SJSA1 (cell line): ENCODE results near the gene TES. TPM values are rescaled to one million over a fixed set of nuclear protein-coding genes. Genes with fewer than 3 reads are reported as not detected.
A peak's percentile ranks its signal among the peaks of the same experiment; 100 is the strongest.

Experiments
- DNase-seq, 2 experiments: peaks; one replicate each; pipeline ENCODE4 v3.0.0-alpha.2; 2015 to 2020; ENCODE audit warnings: low spot score in 2 of 2, low read depth in 1 of 2
- H3K27ac ChIP-seq: fragments of 250-450 bp; sonication (Bioruptor Pico); 2 replicates; pipeline ENCODE4 v1.5.1; 2020; ENCODE audit warnings: mild to moderate bottlenecking, moderate library complexity
- H3K27me3 ChIP-seq: fragments of 250-450 bp; sonication (Bioruptor Pico); replicated peaks from 2 replicates; pipeline ENCODE4 v1.5.1; 2020; ENCODE audit warnings: mild to moderate bottlenecking, moderate library complexity
- H3K36me3 ChIP-seq: fragments of 250-450 bp; sonication (Bioruptor Pico); 2 replicates; pipeline ENCODE4 v1.5.1; 2020; ENCODE audit warnings: mild to moderate bottlenecking
- H3K4me1 ChIP-seq: fragments of 250-450 bp; sonication (Bioruptor Pico); replicated peaks from 2 replicates; pipeline ENCODE4 v1.6.1; 2021; ENCODE audit warnings: mild to moderate bottlenecking
- H3K4me3 ChIP-seq: fragments of 250-450 bp; sonication (Bioruptor Pico); 2 replicates; pipeline ENCODE4 v1.5.1; 2020; ENCODE audit warnings: mild to moderate bottlenecking
- H3K9me3 ChIP-seq: fragments of 250-450 bp; sonication (Bioruptor Pico); replicated peaks from 2 replicates; pipeline ENCODE4 v1.5.1; 2020; ENCODE audit warnings: mild to moderate bottlenecking
- total RNA-seq: library from RNA; depleted of rRNA; stranded (reverse); fragments of >200 nt; shearing (Covaris generic); gene quantifications from 2 replicates; pipeline ENCODE4 v1.2.3, GENCODE V29; 2014

The TES gene
- total RNA-seq, 1 experiment from 2014 or later = 143 TPM

DNA sequence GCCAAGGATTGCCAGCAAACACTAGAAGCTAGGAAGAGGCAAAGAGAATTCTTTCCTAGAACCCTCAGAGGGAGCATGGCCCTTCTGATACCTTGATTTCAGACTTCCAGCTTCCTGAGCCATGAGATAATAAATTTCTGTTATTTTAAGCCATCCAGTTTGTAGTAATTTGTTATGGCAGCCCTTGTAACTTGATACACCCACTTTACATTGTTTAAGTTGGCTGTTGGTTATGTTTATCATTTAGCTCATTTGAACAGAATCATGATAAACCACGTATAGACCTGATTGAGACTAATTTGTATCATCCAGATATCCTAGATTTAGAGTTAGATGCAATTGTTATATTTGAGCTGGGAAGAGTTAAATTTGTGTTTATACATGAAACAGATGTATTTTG lies 9.4 kb upstream of the TES start:
- Histone ChIP-seq H3K4me3 (no peak overlapping the region), H3K27ac (no peak overlapping the region), H3K27me3 (no peaks in the 10 kb centered on the region), H3K9me3 (no peaks in the 10 kb centered on the region), H3K36me3 (no peaks in the 10 kb centered on the region), H3K4me1 (no peaks in the 10 kb centered on the region)
- DNase-seq = no peak

GRCh38 chr7:116206141-116206540 lies 4.2 kb upstream of the TES start:
- Histone ChIP-seq H3K4me3 (no peak overlapping the region), H3K4me1 (peaks cover 6% of the 10 kb centered on the region), H3K27ac (no peak overlapping the region), H3K9me3 (no peaks in the 10 kb centered on the region), H3K27me3 (no peaks in the 10 kb centered on the region), H3K36me3 (peaks cover 6% of the 10 kb centered on the region)
- DNase-seq = no peak

DNA sequence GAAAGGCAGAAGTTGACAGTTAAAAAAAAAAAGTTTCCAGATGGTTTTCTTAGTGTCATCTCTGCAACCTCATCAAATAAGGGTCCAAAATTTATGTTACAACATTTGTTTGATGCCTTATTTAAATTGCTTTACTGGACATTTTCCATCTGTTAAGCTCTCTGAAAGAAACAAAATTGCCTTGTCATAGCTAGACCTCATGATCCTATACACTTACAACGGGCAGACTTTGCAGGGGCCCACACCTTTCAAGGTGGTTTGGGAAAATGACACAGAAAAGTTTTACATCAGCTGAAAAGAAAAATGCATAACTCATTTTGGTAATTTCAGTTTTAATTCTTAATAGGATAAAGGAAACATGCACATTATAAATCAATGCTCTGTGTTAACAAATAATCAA lies 1.4 kb upstream of the TES start:
- H3K4me1 ChIP-seq = peaks cover 26% of the 10 kb centered on the region
- no peak overlapping the region for H3K4me3 ChIP-seq
- H3K36me3 ChIP-seq = peaks cover 6% of the 10 kb centered on the region
- no peaks in the 10 kb centered on the region for H3K27me3 ChIP-seq
- H3K27ac ChIP-seq = no peak overlapping the region
- DNase-seq = no peak
- no peaks in the 10 kb centered on the region for H3K9me3 ChIP-seq

DNA sequence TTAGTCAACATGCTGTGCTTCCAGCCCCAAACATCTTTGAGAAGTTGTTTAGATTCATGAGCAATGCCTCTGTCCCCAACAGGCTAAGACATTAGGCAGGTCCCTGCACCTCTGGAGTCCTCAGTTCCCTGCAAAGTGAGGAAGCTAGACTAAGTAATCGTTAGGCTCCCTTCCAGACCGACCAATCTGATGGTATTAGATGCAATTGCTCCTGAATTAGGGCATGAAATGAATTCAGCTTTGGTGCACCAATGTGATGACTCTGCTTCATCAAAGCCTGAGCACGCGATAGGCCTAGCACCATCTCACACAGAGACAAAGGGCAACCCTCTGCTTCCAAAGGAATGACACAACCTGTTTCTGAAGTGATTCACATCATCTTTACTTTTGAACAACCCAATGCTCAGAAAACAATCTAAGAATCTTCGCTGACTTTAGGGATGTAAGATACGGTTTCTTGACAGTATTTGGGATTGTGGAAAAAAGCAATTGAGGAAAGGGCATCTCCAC lies 723 bp upstream of the TES start:
- no peaks in the 10 kb centered on the region for H3K9me3 ChIP-seq
- peaks cover 6% of the 10 kb centered on the region for H3K36me3 ChIP-seq
- no peaks in the 10 kb centered on the region for H3K27me3 ChIP-seq
- H3K4me1 ChIP-seq = peaks cover 32% of the 10 kb centered on the region
- no peak for DNase-seq
- peak overlapping the region; percentile 83; the same call in 1 of the 2 replicates for H3K4me3 ChIP-seq
- H3K27ac ChIP-seq = no peak overlapping the region

DNA sequence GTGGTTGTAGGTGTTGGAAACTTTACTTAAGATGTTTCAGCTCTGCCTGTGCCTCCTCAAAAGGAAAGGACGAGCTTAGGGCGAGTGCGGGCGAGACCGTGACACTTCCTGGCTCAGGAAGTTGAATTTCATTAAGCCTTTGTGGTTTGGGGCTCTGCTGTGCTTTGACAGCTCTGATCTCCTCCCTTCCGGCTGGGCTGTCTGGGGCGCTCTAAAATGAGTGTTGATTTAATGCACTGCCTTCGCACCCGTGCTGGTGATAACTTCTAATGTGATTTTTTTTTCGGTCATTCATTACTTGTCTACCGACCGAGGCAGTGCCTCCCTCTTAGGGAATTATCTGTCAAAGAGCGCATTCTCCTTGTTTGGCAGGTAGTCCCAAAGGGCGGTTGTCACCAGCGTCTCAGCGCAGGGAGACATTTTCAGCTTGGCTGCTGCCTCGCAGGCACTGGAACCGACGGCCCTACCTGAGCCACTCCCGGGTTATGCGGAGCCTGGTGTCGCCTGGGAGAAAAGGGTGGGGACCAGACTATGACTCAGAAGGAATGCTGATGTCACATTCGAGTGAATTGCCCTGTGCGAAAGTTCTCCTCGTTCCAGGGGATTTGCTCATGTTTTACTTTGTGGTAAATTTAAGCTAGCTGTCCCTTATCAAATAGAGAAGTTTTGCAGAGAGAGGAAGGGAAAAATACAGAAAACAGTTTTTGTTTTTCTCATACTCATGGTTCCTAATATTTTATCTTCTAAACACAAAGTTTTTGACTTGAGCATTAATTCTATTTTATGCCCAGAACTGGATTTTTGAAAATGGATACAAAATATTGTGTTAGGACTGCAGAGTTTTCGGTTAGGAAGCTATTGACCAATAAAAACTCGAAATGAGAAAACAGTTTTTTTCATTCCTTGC lies 920 bp downstream of the TES start:
- H3K4me3 ChIP-seq = peak overlapping the region; percentile 83
- peaks cover 6% of the 10 kb centered on the region for H3K36me3 ChIP-seq
- peaks cover 45% of the 10 kb centered on the region for H3K4me1 ChIP-seq
- peak; percentile 91 to 92 for DNase-seq
- no peaks in the 10 kb centered on the region for H3K9me3 ChIP-seq
- no peaks in the 10 kb centered on the region for H3K27me3 ChIP-seq
- peak overlapping the region; percentile 94 for H3K27ac ChIP-seq

GRCh38 chr7:116211913-116212596 lies 1.7 kb downstream of the TES start:
- DNase-seq = peak in 1 of 2 experiments; percentile 57
- Histone ChIP-seq H3K27me3 (no peaks in the 10 kb centered on the region), H3K9me3 (no peaks in the 10 kb centered on the region), H3K36me3 (peaks cover 6% of the 10 kb centered on the region), H3K4me3 (peak overlapping the region; percentile 83), H3K4me1 (peaks cover 50% of the 10 kb centered on the region), H3K27ac (peak overlapping the region; percentile 94)

DNA sequence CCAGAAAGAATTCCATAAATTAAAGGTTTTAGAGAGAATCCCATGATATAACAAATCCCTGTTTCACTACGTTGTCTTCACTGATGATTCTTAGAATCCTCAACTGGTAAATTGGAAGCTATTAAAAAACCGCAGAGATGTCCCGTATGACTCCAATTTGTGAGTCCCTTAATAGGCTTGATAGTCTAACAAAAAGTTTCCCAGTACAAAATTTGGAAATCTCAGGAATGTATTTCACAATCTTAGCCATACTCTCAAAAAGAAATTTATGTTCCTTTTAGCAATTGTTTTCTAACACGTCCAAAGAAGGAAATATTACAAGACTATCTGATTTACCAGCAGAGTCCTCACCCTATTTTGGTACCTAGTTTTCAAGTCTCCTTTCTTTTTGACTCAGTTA lies 2.5 kb downstream of the TES start:
- Histone ChIP-seq H3K27ac (peak overlapping the region; percentile 94), H3K36me3 (peaks cover 6% of the 10 kb centered on the region), H3K4me1 (peaks cover 59% of the 10 kb centered on the region), H3K9me3 (no peaks in the 10 kb centered on the region), H3K27me3 (no peaks in the 10 kb centered on the region), H3K4me3 (no peak overlapping the region)
- no peak for DNase-seq

DNA sequence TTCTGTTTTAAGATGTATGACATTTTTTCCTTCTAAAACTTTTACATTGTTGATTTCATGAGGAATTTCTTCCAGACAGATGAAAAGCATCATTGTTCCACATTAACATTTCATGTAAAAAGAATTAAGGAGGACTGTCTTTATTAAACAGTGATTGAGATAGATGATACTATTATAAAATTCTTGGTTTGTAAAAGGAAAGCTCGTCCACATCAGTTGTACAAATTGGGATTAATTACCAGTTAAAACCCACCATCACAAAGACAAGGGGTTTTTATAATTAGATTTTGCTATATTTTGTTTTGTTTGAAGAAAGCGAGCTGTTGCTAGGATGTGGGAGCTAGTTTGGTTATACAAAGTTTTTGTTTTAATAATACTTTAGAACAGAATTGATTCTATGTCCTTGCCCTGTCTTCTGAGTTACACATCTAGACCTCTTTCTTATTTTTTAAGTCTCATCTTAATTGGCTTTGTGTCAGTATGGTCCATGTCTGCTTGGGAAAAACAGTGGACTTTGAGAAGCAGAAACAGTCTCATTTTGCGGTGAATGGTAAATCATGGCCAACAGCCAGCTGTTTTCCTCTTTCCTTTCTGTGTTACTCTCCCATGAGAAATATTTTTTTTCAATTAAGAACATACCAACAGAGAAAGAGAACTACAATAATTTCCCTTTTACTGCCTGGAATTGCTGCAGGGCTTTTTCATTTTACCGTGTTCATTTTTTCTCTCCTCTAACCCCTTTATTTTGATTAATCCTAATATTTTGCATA lies 3.2 kb downstream of the TES start:
- Histone ChIP-seq H3K27me3 (no peaks in the 10 kb centered on the region), H3K36me3 (peaks cover 6% of the 10 kb centered on the region), H3K9me3 (no peaks in the 10 kb centered on the region), H3K27ac (peak overlapping the region; percentile 94), H3K4me3 (no peak overlapping the region), H3K4me1 (peaks cover 63% of the 10 kb centered on the region)
- peak in 1 of 2 experiments; percentile 48 for DNase-seq

DNA sequence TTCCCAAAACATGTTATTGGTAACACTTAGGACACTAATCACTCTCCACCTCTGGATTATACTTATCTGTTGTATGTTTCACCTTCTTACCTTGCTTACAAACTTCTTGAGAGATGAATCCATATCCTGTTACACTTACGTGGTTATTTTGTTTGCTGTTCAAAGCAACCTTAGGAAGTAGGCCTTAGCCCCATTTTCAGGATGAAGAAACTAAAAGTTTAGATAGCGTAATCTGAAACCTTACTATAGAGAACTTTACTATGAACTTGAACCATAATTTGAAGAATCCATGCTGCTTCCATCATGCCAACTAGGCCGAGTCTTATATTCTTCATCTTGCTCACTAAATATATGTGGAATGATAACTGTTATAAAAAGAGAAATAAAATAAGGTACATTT lies 4.6 kb downstream of the TES start:
- no peak for DNase-seq
- no peak overlapping the region for H3K27ac ChIP-seq
- H3K4me1 ChIP-seq = peaks cover 65% of the 10 kb centered on the region
- H3K36me3 ChIP-seq = peaks cover 6% of the 10 kb centered on the region
- no peaks in the 10 kb centered on the region for H3K27me3 ChIP-seq
- no peaks in the 10 kb centered on the region for H3K9me3 ChIP-seq
- H3K4me3 ChIP-seq = no peak overlapping the region

DNA sequence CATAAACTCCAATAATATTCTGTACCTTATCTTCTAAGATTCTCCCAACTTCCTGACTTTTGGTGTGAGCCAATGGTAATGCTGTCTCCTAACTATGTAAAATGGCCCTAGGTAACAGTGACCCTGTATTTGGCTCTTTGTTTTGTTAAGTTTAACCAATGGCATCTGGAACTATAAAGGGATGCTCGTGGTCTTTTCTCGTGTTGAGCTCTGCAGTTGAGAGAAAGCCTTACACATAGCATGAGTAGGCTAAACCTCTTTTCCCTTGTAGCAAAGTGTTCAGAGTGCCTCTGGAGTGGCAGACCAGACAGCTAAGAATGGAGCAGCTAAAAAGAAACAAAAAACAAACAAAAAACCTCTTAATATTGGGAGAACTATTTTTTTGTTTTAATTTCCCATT lies 5.2 kb downstream of the TES start:
- Histone ChIP-seq H3K4me1 (peaks cover 61% of the 10 kb centered on the region), H3K4me3 (no peak overlapping the region), H3K27me3 (no peaks in the 10 kb centered on the region), H3K27ac (no peak overlapping the region), H3K36me3 (peaks cover 3% of the 10 kb centered on the region), H3K9me3 (no peaks in the 10 kb centered on the region)
- no peak for DNase-seq

- Histone ChIP-seq H3K4me1 (peaks cover 59% of the 10 kb centered on the region), H3K27me3 (no peaks in the 10 kb centered on the region), H3K36me3 (no peaks in the 10 kb centered on the region), H3K4me3 (no peak overlapping the region), H3K9me3 (no peaks in the 10 kb centered on the region), H3K27ac (peak overlapping the region; percentile 84)
- no peak for DNase-seq
Observed at GRCh38 chr7:116216956-116217571, 6.7 kb downstream of the TES start.

DNA sequence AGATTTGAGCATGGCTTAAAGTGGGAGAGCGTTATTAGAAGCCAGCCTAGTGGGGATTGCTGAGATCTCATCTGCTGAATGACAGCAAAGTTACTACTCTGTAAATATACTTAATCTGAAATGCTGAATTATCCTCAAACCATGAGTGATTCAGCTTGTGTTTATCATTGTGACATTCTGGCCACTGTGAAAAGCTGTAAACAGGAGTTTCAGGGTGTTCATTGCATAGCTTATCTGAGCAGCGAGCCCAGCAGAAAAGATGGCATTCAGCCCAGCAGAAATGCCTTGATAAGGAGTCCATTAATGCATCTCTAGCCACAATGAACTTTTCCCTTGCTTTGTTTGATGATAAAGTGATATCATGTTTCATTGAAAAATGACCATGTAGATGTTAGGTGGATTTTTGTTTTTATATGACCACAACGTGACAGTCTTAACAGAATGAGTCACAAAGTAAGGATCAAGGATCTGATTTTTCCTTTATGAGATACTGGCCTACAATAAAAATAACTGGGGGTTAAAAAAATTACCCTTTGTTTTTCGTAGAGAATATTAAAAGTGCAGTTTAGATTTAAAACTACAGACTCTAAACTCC lies 7.8 kb downstream of the TES start:
- Histone ChIP-seq H3K4me1 (peaks cover 48% of the 10 kb centered on the region), H3K27ac (peak overlapping the region; percentile 84), H3K4me3 (no peak overlapping the region), H3K36me3 (no peaks in the 10 kb centered on the region), H3K27me3 (no peaks in the 10 kb centered on the region), H3K9me3 (no peaks in the 10 kb centered on the region)
- DNase-seq = peak; percentile 84 to 90

DNA sequence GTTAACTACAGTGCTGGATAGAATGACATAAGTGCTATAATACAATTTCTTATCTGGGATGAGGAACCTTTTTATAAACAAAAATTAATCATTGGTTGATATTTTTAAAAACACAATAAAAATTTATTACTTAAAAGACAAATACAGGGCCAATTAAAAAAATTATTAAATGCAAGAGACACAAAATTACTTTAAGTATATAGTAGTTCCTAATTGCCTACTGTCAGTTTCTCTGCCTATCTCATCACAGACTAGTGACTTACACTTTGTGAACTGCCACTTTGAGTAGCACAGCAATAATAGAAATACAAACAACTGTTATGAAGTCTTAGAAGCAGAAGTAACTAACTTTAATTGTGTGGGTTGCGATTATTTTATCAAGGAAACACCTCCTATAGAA lies 8.4 kb downstream of the TES start:
- Histone ChIP-seq H3K9me3 (no peaks in the 10 kb centered on the region), H3K27me3 (no peaks in the 10 kb centered on the region), H3K27ac (no peak overlapping the region; the same call in 1 of the 2 replicates), H3K4me3 (no peak overlapping the region), H3K4me1 (peaks cover 42% of the 10 kb centered on the region), H3K36me3 (no peaks in the 10 kb centered on the region)
- DNase-seq = no peak
